H4 (cell line): ENCODE results near the gene FAF2. TPM values are rescaled to one million over a fixed set of nuclear protein-coding genes. Genes with fewer than 3 reads are reported as not detected.
"Not testable (repeated sequence)": the region's sequence is repeated elsewhere in the genome, so short reads cannot be mapped to it uniquely, and the experiment has no call there.

ENCODE experiments used
- DNase-seq: peaks from one replicate; pipeline ENCODE4 v3.0.0-alpha.2; 2015; ENCODE audit warnings: low spot score
- total RNA-seq: library from RNA; depleted of rRNA; stranded (reverse); fragments of >200 nt; shearing (Covaris generic); gene quantifications from 2 replicates; pipeline ENCODE4 v1.2.3, GENCODE V29; 2014

FAF2 gene
- total RNA-seq, 1 experiment from 2014 or later, result 64.6 TPM

GRCh38 chr5:176454724-176455394 is 6.7 kb downstream of the FAF2 start:
- DNase-seq, result no peak

- DNase-seq, result no peak
Observed at GRCh38 chr5:176458904-176459561, 10.8 kb downstream of the FAF2 start.

- no peak for DNase-seq
Observed at GRCh38 chr5:176461349-176461748, 13.2 kb downstream of the FAF2 start.

- no peak for DNase-seq
Observed at GRCh38 chr5:176463113-176463764, 15.1 kb downstream of the FAF2 start.

DNA sequence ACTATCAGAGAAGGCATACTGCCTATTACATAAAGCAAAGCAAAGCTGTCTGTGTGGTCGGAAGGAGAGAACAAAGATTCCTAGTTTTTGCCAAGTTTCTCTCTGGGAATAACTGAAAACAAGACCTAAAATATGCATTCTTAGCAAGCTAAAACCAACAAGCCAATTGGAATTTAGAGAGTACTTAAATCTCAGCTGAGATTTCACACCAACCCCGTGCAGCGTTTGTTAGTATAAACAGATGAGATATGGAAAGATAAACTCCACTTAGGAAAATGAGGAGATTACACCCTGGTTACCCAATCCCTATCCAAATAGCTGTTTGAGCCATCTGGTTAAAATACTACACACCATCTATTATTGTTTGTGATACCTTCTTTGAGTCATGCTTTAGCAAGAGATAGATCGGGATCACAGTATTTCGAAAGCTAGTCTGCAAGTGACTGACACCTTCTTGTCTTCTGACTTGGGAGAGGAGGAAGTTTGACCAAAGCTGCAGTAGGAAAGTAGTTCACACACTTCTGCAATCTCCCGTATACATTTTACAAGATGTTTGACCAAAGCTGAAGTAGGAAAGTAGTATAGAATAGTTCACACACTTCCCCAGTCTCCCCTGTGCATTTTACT is 18.2 kb downstream of the FAF2 start:
- DNase-seq, result peak; percentile 24

DNA sequence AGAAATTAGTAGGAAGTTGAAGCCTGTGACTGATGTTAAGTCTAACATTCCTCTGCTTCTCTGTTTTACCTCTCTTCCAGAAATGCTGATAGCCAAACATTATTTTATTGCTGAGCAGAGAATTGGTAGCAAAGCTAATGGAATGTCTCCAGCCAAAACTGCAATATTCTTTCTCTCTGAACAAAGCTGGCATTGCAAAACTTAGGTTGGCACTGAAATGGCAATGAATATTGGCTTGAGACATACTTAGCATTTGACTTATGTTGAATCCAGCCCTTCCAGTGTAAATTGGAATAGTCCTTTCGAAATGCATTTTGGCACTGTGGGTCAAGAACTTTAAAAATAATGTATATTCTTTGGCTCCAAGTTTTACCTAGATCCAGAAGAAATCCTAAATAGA is 21.1 kb downstream of the FAF2 start:
- DNase-seq, result no peak

GRCh38 chr5:176470539-176470938 is 22.4 kb downstream of the FAF2 start:
- DNase-seq, result no peak

DNA sequence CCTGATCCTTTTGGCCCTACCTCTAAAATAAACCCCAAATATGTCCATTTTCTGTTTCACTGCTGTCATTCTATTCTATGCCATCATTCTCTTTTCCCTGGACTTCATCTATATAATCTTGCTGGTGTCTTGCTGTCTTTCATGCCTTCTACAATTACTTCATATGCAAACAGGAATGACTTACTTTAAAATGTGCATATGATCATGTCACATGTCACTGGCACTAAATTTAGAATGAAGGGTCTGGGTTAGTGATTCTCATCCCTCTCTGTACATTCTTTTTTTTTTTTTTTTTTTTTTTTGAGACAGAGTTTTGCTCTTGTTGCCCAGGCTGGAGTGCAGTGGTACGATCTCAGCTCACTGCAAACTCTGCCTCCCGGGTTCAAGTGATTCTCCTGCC is 22.9 kb downstream of the FAF2 start:
- DNase-seq, result no peak

DNA sequence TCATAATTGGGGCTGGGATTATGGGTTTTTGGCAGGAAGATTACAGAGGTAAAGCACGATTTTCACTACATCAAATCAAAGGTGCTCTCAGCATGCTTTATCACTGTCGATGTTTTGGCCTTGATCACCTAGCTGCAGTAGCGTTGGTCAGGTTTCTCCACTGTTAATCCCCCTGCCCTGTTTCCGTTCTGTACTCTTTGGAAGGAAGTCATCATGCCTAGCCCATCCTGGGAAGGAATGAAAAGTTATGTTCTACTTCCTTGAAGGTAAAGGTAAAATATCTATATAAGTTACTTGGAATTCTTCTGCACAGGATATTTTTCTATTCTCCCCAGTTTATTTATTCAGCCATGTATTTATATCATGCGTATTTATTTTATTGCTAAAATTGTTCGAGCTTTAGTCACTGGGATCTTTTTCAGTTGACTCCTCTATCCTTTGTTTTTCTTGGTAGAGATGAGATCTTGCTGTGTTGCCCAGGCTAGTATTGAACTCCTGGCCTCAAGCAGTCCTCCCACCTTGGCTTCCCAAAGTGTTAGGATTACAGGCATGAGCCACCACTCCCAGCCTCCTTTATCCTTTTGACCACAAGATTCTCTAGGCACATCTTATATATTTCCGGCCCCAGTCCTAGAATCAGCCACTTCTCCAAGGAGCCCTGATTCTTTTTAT is 25.3 kb downstream of the FAF2 start:
- no peak for DNase-seq

DNA sequence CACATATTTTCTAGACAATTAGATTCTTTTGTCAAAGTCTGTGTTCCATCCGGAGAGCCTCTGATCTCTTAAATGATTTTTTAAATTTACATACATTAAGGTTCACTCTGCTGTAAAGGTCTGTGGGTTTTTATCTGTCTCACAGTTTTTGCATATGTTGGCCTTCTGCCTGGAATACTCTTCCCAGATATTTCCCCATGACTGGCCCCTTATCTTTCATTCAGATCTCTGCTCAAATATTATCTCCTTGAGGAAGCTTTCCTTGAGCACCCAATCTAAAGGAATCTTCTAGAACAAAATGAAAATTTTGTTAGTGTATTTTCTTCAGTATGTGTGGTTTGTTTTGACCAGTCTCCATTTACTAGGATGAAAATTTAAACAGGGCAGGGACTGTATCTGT is 26.3 kb downstream of the FAF2 start:
- DNase-seq, result no peak

GRCh38 chr5:176481711-176482110 is 33.5 kb downstream of the FAF2 start:
- no peak for DNase-seq

DNA sequence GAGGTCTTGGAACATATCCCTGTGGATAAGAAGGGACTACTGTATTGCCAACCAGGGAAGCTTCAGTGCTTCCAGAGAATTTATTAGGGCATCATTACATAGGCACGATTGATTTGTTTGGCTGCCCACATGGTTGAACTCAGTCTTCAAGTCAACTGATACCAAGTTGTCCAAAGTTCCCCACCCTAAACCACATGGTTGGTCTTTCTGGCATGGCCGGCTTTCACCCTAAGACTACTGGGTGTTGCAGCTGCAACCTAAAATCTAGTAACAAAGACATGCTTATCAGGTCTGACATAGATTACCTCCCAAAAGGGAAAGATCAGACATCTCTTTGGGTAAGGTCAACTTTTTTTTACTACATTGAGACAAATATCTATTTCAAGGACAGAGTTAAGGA is 37.0 kb downstream of the FAF2 start:
- DNase-seq, result no peak

GRCh38 chr5:176486189-176486757 is 38.1 kb downstream of the FAF2 start:
- DNase-seq, result no peak

- DNase-seq, result not testable (repeated sequence)
Observed at GRCh38 chr5:176487160-176487559, 39.0 kb downstream of the FAF2 start.

DNA sequence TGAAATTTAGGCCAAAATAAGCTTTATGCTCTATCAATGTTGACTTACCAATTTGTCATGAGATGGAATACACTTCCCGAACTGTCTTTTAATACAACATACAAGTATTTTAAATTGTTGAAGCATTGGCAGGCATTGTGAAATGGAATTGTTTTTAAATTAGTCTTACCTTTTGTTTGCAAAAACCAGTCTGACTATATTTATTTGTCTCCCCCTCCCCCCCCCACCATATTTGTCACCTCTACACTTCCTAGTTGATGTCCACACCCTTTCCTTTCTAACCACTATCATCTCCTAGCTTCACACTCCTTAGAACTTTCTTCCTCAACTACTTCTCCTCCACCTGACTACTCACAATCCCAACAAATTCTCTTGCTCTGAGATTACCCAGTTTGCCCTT is 40.9 kb downstream of the FAF2 start:
- no peak for DNase-seq

GRCh38 chr5:176490301-176490700 is 42.1 kb downstream of the FAF2 start:
- no peak for DNase-seq

DNA sequence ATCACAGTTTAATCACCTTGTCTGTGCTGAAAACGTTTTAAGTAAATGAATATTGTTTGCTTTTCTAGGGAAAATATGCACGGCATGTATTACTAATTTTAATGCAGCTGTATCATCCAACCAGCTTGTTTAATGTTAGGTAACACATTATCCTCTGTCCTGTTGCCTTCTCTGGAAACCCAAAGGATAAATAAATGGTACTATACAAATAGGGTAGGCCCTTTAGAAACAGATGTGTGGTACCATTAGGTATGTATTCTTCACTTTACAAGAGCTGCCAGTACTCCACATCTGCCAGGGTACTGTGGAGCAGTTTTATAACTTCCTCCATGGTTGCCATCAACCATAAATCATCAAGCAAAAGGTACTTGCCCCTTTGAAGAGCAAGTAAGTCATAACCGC is 42.9 kb downstream of the FAF2 start:
- DNase-seq, result no peak

DNA sequence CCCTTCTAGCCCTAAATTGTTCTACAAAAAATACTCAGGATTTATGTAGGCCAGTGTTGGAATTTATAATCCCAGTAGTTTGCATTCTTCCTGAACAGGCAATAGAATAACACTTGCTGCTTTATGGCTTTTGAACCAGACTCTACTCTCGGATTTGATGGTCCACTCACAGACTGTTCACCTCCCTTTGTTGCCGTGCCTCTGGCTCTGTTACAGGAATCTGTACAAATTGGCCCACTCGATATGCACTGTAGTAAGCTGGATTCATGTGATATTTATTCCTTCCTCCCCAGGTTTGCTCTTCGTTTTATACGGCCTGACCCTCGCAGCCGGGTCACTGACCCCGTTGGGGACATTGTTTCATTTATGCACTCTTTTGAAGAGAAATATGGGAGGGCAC is 43.7 kb downstream of the FAF2 start:
- no peak for DNase-seq

GRCh38 chr5:176492431-176492830 is 44.2 kb downstream of the FAF2 start:
- no peak for DNase-seq

GRCh38 chr5:176497852-176498251 is 49.7 kb downstream of the FAF2 start:
- no peak for DNase-seq

DNA sequence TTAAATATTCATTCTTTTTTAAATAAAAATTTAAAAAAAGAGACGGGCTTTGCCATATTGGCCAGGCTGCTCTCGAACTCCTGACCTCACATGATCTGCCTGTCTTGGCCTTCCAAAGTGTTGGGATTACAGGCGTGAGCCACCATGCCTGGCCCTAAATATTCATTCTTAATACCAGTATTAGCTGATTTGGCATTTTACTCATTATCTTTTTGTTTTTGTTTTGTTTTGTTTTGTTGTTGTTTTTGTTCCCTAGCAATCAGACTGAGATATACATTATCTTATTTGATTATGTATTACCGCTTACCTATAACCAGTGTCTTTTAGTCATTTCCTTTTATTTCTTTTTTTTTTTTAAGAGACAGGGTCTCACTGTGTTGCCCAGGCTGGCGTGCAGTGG is 51.1 kb downstream of the FAF2 start:
- no peak for DNase-seq

GRCh38 chr5:176500511-176500910 is 52.3 kb downstream of the FAF2 start:
- no peak for DNase-seq
